ENCODE results near the gene ACKR2. TPM values are rescaled to one million over a fixed set of nuclear protein-coding genes. Genes with fewer than 3 reads are reported as not detected.

ACKR2 gene
- total RNA-seq, 2 experiments from 2014 or later: 2.3 to 2.6 TPM

GRCh38 chr3:42900226-42901072 is 91.2 kb downstream of the ACKR2 start:
- H3K4me3 Mint-ChIP-seq: no peak overlapping the region
- CTCF ChIA-PET: no interaction called here
- DNase-seq (no peak), ATAC-seq (no peak)
- H3K4me1 Mint-ChIP-seq: peaks cover 20% of the 10 kb centered on the region
- H3K9me3 Mint-ChIP-seq (ENCODE audit: low read depth): peaks cover 23% of the 10 kb centered on the region
- peaks cover 15% of the 10 kb centered on the region for H3K36me3 Mint-ChIP-seq
- no peak overlapping the region for H3K27ac Mint-ChIP-seq
- H3K27me3 Mint-ChIP-seq: peaks cover 19% of the 10 kb centered on the region

GRCh38 chr3:42901073-42901415 is 91.8 kb downstream of the ACKR2 start:
- Mint-ChIP-seq H3K4me1 (peaks cover 18% of the 10 kb centered on the region), H3K36me3 (peaks cover 18% of the 10 kb centered on the region), H3K27me3 (peaks cover 23% of the 10 kb centered on the region), H3K27ac (no peak overlapping the region), H3K9me3 (ENCODE audit: low read depth) (peaks cover 23% of the 10 kb centered on the region), H3K4me3 (no peak overlapping the region)
- ATAC-seq (no peak), DNase-seq (peak; percentile 41)
- CTCF ChIA-PET: no interaction called here

GRCh38 chr3:42902257-42902656 is 93.0 kb downstream of the ACKR2 start:
- Mint-ChIP-seq H3K4me1 (peaks cover 18% of the 10 kb centered on the region), H3K4me3 (no peak overlapping the region), H3K9me3 (ENCODE audit: low read depth) (peaks cover 23% of the 10 kb centered on the region), H3K36me3 (peaks cover 26% of the 10 kb centered on the region), H3K27ac (no peak overlapping the region), H3K27me3 (peaks cover 33% of the 10 kb centered on the region)
- no peak for DNase-seq
- ATAC-seq: no peak
- CTCF ChIA-PET: no interaction called here

- Mint-ChIP-seq H3K4me3 (no peak overlapping the region), H3K27ac (no peak overlapping the region), H3K36me3 (peaks cover 27% of the 10 kb centered on the region), H3K27me3 (peaks cover 40% of the 10 kb centered on the region), H3K9me3 (ENCODE audit: low read depth) (peaks cover 23% of the 10 kb centered on the region), H3K4me1 (peaks cover 18% of the 10 kb centered on the region)
- DNase-seq (no peak), ATAC-seq (no peak)
- CTCF ChIA-PET: no interaction called here
Observed at GRCh38 chr3:42904076-42904475, 94.8 kb downstream of the ACKR2 start.

- DNase-seq (no peak), ATAC-seq (no peak)
- no peak overlapping the region for H3K4me3 Mint-ChIP-seq
- peaks cover 40% of the 10 kb centered on the region for H3K27me3 Mint-ChIP-seq
- CTCF ChIA-PET: no interaction called here
- peaks cover 27% of the 10 kb centered on the region for H3K36me3 Mint-ChIP-seq
- H3K9me3 Mint-ChIP-seq (ENCODE audit: low read depth): peaks cover 24% of the 10 kb centered on the region
- H3K4me1 Mint-ChIP-seq: peaks cover 14% of the 10 kb centered on the region
- no peak overlapping the region for H3K27ac Mint-ChIP-seq
Observed at GRCh38 chr3:42905740-42906069, 96.5 kb downstream of the ACKR2 start.

GRCh38 chr3:42906070-42906847 is 97.0 kb downstream of the ACKR2 start, which contains the start of gene ZNF662:
TSS of gene ZNF662 (plus strand) at chr3:42906142. CDS start at chr3:42908115, 1,973 bp downstream.
- DNase-seq: no peak
- H3K4me3 Mint-ChIP-seq: no peak within 1 kb of the TSS
- peaks cover 40% of the 10 kb centered on the region for H3K27me3 Mint-ChIP-seq
- H3K9me3 Mint-ChIP-seq (ENCODE audit: low read depth): peaks cover 24% of the 10 kb centered on the region
- CTCF ChIA-PET: no interaction called here
- H3K4me1 Mint-ChIP-seq: peaks cover 8% of the 10 kb centered on the region
- peaks cover 27% of the 10 kb centered on the region for H3K36me3 Mint-ChIP-seq
- no peak within 1 kb of the TSS for H3K27ac Mint-ChIP-seq
- no peak for ATAC-seq

GRCh38 chr3:42906848-42907183 is 97.6 kb downstream of the ACKR2 start:
- Mint-ChIP-seq H3K36me3 (peaks cover 27% of the 10 kb centered on the region), H3K27ac (no peak overlapping the region), H3K4me1 (peaks cover 5% of the 10 kb centered on the region), H3K4me3 (no peak overlapping the region), H3K9me3 (ENCODE audit: low read depth) (peaks cover 24% of the 10 kb centered on the region), H3K27me3 (peaks cover 40% of the 10 kb centered on the region)
- ATAC-seq (no peak), DNase-seq (no peak)
- CTCF ChIA-PET: no interaction called here

- Mint-ChIP-seq H3K27me3 (peaks cover 35% of the 10 kb centered on the region), H3K36me3 (peaks cover 24% of the 10 kb centered on the region), H3K4me3 (no peak overlapping the region), H3K4me1 (no peaks in the 10 kb centered on the region), H3K27ac (no peak overlapping the region), H3K9me3 (ENCODE audit: low read depth) (peaks cover 22% of the 10 kb centered on the region)
- no peak for ATAC-seq
- no peak for DNase-seq
- CTCF ChIA-PET: no interaction called here
Observed at GRCh38 chr3:42908675-42909074, 99.4 kb downstream of the ACKR2 start.

- Mint-ChIP-seq H3K4me1 (no peaks in the 10 kb centered on the region), H3K9me3 (ENCODE audit: low read depth) (peaks cover 31% of the 10 kb centered on the region), H3K36me3 (peaks cover 17% of the 10 kb centered on the region), H3K4me3 (no peak overlapping the region), H3K27me3 (peaks cover 14% of the 10 kb centered on the region), H3K27ac (no peak overlapping the region)
- CTCF ChIA-PET: no interaction called here
- DNase-seq: no peak
- ATAC-seq: no peak
Observed at GRCh38 chr3:42911551-42911950, 102.3 kb downstream of the ACKR2 start.

GRCh38 chr3:42914771-42915515 is 105.7 kb downstream of the ACKR2 start:
- peaks cover 38% of the 10 kb centered on the region for H3K9me3 Mint-ChIP-seq (ENCODE audit: low read depth)

More at GRCh38 chr3:42914771-42915515, 105.7 kb downstream of the ACKR2 start:
- DNase-seq (no peak), ATAC-seq (no peak)
- H3K4me3 Mint-ChIP-seq: no peak overlapping the region
- H3K4me1 Mint-ChIP-seq: no peaks in the 10 kb centered on the region
- CTCF ChIA-PET: no interaction called here
- peaks cover under 1% of the 10 kb centered on the region for H3K27me3 Mint-ChIP-seq
- H3K36me3 Mint-ChIP-seq: peaks cover 12% of the 10 kb centered on the region
- no peak overlapping the region for H3K27ac Mint-ChIP-seq

Other genes with a start within 250 kb of the ACKR2 start
- 10 to 100 TPM; 46.1 to 47.3 TPM for gene SEC22C, start 227.5 kb upstream of the ACKR2 start, total RNA-seq
- 10 to 100 TPM; 59.3 to 71.9 TPM for gene SS18L2, start 218.6 kb upstream of the ACKR2 start, total RNA-seq
- 100 to 1,000 TPM in 1 of 2 experiments, 10 to 100 TPM in 1; 76.0 to 120 TPM for gene NKTR, start 208.8 kb upstream of the ACKR2 start, total RNA-seq
- gene ZBTB47, start 155.7 kb upstream of the ACKR2 start, total RNA-seq: under 1 TPM; 0.41 to 0.56 TPM
- not detected for gene KLHL40, start 123.9 kb upstream of the ACKR2 start, total RNA-seq
- gene HHATL, start 106.6 kb upstream of the ACKR2 start, total RNA-seq: not detected
- under 1 TPM; 0.35 to 0.41 TPM for gene CCDC13, start 36.2 kb upstream of the ACKR2 start, total RNA-seq
- gene HIGD1A, start 5.0 kb upstream of the ACKR2 start, total RNA-seq: 10 to 100 TPM; 53.6 to 71.1 TPM
- not detected for gene CYP8B1, start 66.4 kb downstream of the ACKR2 start, total RNA-seq
- under 1 TPM in 1 of 2 experiments, not detected in 1; 0.47 TPM for gene ZNF662, start 96.7 kb downstream of the ACKR2 start, total RNA-seq
- not detected for gene GASK1A, start 169.9 kb downstream of the ACKR2 start, total RNA-seq